ENCODE measurements around the gene PIBF1.

DNA sequence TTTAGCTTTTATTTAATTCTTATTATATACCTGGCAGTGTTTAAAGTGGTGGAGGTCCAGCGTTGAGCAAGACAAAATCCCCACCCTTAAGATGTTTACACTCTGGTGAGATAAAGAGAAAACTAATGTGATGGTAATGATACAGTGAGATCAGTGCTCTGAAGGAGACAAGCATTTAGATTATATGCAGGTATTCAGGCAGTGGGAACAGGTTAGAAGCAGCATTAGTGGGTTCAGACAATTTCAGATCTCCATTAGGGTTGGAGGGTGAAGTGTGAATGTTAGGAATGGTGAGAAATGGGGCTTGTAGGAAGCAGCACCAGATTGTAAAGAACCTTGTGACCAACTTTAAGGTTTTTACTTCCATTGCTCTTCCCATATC is 39.0 kb downstream of the PIBF1 start:
- TF ChIP-seq, protein P1, sequence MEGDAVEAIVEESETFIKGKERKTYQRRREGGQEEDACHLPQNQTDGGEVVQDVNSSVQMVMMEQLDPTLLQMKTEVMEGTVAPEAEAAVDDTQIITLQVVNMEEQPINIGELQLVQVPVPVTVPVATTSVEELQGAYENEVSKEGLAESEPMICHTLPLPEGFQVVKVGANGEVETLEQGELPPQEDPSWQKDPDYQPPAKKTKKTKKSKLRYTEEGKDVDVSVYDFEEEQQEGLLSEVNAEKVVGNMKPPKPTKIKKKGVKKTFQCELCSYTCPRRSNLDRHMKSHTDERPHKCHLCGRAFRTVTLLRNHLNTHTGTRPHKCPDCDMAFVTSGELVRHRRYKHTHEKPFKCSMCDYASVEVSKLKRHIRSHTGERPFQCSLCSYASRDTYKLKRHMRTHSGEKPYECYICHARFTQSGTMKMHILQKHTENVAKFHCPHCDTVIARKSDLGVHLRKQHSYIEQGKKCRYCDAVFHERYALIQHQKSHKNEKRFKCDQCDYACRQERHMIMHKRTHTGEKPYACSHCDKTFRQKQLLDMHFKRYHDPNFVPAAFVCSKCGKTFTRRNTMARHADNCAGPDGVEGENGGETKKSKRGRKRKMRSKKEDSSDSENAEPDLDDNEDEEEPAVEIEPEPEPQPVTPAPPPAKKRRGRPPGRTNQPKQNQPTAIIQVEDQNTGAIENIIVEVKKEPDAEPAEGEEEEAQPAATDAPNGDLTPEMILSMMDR (conservative IDR thresholded peaks at IDR 0.05 in 1 of 2, IDR thresholded peaks at IDR 0.05 in 1 of 2; ENCODE audit: extremely low read depth in 1 of 2, insufficient read depth in 1 of 2, low read depth in 1 of 2, low read length in 2 of 2) = no peak
- TF ChIP-seq EZH2 (IDR thresholded peaks at IDR 0.05; ENCODE audit: borderline replicate concordance, low read length) = no peak

Measured in mammary epithelial cell (primary cell).